HG03139 (cell line): ENCODE data around the gene NME8.

Source experiments
- ATAC-seq: cut with Tn5 transposase; IDR thresholded peaks from one replicate; pipeline ENCODE4 v1.9.1; 2021; ENCODE audit not compliant: unreplicated experiment

The NME8 gene

GRCh38 chr7:37901236-37901827 is 52.9 kb downstream of the NME8 start:
- no peak for ATAC-seq

DNA sequence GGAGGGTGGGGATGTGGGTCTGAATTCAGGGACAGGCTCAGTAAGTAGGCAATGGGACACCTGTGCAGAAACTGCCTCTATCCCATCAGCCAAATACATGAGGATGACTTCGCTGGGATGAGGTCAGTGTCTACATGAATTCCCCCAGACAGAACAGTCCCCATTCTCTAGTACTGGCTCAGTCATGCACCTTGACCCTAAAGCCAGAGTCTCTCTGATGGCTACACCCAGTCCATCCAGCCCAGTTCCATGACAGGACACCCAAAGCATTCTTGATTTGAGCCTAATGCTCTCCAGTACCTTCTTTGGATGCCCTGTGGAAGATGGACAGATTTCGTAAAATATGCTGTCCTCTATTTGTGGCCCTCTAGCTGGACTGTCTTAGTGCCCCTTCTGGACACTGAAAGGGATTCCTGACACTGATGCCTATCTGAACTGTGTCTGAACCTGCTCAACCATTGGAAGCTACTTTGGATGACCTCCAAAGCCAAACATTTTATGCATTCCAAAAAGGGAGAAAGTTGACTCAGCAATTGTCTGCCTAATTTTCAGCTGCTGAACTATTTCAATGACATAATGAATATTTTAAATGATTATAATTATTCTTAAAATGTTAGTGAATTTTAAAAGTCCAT is 53.6 kb downstream of the NME8 start:
- no peak for ATAC-seq

GRCh38 chr7:37908221-37908788 is 59.9 kb downstream of the NME8 start:
- no peak for ATAC-seq

DNA sequence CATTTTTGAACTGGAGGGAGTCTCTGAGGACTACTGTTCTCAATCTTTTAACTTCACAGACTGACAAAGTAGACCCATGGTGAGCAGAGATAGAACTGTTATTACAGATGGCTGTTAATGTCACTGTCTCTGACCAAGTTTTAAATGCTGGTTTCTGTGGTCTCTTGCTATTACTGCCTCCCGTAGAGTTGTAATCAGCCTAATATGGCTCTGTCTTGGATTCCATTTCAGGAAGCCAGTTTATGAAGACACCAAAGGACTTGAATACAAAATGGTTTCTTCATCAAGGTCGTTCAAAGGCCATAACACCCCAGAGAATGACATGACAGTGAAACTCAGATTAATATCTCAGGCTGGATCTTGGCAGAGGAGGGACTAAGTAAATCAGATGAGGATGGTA is 64.4 kb downstream of the NME8 start:
- ATAC-seq, result no peak

- ATAC-seq, result no peak
Observed at GRCh38 chr7:37915438-37915837, 67.0 kb downstream of the NME8 start.

DNA sequence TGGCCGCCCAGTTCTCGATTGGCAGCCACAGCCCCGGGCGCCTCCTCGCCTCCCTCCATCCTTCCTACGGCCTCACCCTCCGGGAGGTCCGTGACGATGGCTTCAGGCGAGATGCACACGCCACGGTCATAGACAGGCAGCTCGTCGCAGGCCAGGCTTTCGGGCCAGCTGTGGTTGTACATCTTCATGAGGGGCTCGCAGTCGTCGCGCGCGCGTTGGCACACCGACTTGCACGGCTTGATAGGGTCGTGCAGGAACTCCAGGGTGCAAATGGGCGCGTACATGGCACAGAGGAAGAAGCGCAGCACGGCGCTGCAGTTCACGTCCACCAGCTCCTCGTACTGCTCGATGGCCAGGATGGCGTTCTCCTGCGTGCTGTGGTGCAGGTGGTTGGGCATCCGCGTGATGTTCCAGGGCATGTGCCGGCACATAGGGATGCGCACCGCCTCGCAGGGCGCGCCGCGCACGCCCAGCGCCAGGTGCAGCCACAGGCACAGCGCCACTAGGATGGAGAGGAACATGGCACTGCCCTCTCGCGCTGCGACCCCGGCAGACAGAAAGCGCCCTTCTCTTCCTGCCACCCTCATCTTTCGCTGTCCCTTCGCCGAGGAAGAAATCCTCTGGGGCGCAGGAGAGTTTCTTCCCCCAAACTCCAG is 67.7 kb downstream of the NME8 start:
- no peak for ATAC-seq

DNA sequence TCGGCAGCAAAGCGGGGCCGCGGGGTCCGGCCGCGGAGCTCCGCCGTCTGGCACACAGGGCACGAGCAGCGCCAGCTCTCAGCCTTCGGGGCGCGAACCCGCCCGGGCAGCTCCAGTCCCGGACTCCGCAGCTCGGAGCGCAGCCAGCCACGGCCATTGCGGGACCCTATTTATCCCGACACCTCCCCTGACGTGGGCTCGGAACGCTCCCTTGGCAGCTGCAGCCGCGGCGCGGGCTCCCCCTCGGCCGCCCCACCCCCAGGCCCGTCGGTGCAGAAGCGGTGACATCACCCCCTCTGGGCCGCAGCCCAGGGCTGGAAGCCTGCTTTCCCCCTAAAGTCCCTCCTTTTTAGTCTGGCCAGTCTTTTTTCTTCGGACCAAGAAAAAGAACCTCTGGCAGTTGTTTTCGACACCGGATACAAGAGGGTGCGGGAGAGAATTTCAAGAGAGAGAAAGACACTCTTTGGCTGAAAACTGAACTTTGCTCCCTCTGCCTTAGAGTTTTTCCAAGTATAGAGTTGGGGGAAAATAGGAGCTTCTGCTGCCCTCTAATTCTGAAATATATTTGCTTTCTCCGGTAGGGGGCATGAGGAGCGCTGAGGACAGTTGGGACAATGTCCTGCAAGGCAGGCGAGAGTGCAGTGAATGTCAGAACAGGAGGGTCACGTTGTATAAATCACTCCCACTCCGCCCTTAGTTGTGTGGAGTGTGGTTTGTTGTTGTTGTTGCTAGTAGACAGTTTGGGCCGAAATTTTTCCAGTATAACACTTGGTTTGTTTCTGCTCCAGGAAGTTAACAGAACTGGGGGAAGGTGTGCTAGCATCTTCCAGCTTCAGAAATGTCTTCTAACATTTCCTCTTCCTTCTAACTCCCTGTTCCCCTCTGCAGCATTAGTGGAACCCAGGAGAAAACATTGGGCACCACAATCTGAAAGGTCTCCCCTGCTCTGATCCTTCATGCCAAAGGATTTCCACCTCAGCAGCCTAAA is 68.6 kb downstream of the NME8 start, which contains the start of gene SFRP4:
TSS of gene SFRP4 (minus strand) at position 145 of the 988 bp plus-strand sequence. CDS start 280 bp downstream, outside the sequence.
- ATAC-seq, result no peak

- no peak for ATAC-seq
Observed at GRCh38 chr7:37918526-37918925, 70.1 kb downstream of the NME8 start.

- peak; percentile 44 for ATAC-seq
Observed at GRCh38 chr7:37920305-37920848, 72.0 kb downstream of the NME8 start, which contains the start of gene EPDR1. Gene EPDR1 (plus strand): TSS chr7:37920640. CDS start chr7:37920940, 300 bp downstream.

DNA sequence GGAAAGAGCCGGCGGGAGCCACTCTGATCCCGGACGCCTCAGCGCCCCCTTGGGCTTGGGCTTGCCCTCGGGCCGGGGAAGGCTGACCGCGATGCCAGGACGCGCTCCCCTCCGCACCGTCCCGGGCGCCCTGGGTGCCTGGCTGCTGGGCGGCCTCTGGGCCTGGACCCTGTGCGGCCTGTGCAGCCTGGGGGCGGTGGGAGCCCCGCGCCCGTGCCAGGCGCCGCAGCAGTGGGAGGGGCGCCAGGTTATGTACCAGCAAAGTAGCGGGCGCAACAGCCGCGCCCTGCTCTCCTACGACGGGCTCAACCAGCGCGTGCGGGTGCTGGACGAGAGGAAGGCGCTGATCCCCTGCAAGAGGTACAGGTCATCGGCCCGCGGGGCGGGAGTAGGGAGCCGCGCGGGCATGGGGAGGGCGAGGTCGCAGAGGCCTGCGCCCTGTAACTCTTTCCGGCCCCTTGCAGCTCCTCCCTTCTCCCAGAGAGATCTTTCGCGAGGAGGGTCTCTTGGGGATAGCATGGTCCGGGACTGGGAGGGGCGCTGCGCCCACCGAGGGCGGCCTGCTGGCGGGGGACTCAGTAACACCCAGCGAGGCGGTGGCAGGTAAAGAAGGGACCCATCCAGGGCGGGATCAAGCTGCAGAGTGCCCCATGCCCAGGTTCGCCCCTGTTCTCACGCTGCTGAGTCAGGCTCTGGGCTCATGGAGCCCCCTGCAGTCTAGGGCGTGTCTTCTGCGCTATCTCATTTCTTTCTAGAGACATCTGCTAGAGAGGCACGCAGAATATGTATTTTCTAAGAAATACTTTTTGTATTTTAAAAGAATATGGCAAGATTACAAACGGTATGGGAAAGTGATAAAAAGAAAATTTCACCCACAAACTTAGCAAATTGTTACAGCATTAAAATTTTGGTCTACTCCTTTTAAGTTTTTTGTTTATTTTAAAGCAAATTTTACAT is 72.7 kb downstream of the NME8 start:
- ATAC-seq, result peak; percentile 46

DNA sequence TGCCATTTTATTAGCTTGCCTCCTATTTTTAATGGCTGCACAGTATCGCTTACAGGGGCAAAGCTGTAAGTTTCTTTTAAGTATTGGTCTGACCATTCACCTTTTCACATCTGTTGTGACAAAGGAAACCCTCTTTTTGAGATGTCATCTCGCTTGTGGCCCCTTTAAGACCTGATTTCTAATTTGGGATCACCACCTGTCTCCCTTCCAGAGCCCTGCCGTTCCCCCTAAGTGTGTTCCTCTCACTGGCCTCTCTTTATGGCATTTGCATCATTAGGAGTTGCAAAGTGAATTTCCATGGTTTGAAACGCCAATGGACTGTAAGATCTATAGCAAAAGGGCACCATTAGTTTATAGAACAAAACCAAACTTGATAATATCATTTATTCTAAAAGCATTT is 73.5 kb downstream of the NME8 start:
- ATAC-seq, result no peak

DNA sequence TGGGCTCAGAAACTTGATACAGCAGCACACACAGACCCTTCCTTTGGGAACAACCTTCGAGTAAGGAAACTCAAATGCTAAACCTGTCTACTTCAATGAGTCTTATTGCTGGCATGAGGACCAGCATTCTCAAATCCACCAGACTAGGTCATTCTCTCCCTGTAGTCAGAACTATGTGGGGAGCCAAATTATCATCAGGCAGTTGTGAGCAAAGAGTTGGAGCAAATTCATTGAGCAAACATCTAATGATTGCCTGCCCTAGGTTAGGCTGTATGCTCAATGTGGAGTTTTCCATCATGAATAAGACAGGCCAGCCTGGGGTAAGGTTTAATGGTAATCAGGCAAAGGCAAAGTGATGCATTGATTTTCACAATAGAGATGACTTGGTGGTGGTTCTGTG is 75.6 kb downstream of the NME8 start:
- no peak for ATAC-seq

GRCh38 chr7:37924491-37925041 is 76.2 kb downstream of the NME8 start:
- ATAC-seq, result no peak

DNA sequence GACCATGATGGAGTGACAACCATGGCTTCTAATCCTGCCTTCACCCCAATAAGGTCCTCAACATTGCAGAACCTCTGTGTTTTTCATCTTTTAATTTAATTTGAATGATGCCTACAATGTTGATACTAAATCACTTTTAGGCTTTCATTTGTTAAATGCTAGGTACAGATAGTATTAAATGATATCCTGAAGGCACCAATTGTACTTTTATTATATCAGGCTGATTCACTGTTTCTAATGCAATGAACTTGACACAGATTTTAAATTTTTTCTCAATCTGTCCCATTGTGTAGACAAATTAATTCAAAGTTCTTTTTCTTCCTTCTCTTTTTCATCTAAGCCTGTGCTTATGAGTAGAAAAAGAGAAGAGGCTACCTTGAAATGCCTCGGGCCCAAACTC is 77.2 kb downstream of the NME8 start:
- no peak for ATAC-seq

GRCh38 chr7:37927773-37928444 is 79.5 kb downstream of the NME8 start:
- ATAC-seq, result no peak

- no peak for ATAC-seq
Observed at GRCh38 chr7:37928878-37929277, 80.5 kb downstream of the NME8 start.

DNA sequence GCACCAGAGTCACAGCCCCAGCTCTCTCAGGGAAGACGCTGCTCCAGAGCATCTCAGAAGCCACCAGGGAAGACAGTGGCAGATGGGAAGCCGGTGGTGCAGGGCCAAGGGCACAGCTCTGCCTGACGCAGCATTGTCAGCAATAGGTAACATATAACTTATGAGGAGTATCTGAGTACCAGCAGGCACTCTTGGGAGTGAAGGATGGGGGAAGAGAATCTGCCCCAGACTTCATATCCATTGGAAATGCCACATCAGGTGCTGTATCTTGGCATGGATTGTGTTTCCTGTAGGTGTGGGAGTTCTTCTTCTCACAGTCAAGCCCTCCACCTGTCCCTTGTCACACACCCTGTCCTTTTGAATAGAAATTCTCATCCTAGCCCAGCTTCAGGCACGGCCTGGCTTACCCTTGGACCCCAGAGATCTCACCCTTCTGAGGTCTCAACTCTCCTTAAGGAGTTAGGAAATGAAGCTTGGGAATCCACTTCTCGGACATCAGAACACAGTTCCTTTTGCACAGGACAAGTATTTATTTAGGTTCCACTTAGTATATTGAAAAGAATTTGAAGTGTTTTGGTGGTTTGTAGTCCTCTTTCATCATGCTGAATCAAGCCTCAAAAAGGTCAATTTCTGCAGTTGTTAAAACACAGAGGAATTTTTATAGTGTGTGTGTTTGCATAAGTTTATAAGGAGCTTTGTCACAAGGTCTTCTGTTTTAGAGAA is 82.0 kb downstream of the NME8 start:
- ATAC-seq, result no peak

DNA sequence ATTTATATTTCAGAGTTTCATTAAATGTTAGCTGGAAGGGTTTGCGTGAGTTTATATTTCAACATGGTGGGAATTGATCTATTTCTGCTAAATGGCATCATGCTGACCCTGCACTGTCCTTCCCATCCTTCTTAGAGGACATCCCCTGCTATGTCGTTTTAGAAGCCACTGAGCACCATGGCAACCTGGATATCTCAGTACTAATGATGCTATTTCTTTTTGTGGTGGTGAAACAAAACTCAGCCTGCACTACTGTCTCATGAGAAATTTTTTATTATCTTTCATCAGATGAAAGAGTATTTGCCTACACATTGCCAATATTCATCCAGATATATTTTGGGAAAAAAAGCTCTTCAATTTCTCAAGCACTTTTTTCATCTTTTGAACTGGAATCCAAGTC is 84.1 kb downstream of the NME8 start:
- ATAC-seq, result no peak
